Left lobe of liver (tissue), 2 donors: ENCODE data around the gene PCSK2. TPM values are rescaled to one million over a fixed set of nuclear protein-coding genes. Genes with fewer than 3 reads are reported as not detected.

Source experiments
- ATAC-seq: fragments of 200-7000 bp; cut with Tn5 transposase; one replicate; pipeline ENCODE4 v1.9.1; 2020; ENCODE audit warnings: mild to moderate bottlenecking, moderate library complexity
- DNase-seq: peaks from one replicate; pipeline ENCODE4 v3.0.0-alpha.2; 2020; ENCODE audit warnings: low spot score
- total RNA-seq: library from RNA; stranded (reverse); gene quantifications from one replicate; pipeline ENCODE4 v1.2.1, GENCODE V29; 2021
- donor health status: DM: no; HTN: no; CAD: no; lungs with moderate emphysema.
- donor health status: DM: no; HTN: yes; CAD: no.

The PCSK2 gene
- total RNA-seq, 1 donor from 2014 or later = 0.05 TPM

GRCh38 chr20:17470521-17470920 is 243.7 kb downstream of the PCSK2 start:
- DNase-seq (no peak), ATAC-seq (no peak)

- ATAC-seq (no peak), DNase-seq (no peak)
Observed at GRCh38 chr20:17470973-17471372, 244.1 kb downstream of the PCSK2 start.

GRCh38 chr20:17471606-17472187 is 244.9 kb downstream of the PCSK2 start:
- ATAC-seq = no peak
- DNase-seq = no peak

GRCh38 chr20:17473659-17474058 is 246.8 kb downstream of the PCSK2 start:
- ATAC-seq (no peak), DNase-seq (no peak)

GRCh38 chr20:17479063-17479657 is 252.3 kb downstream of the PCSK2 start:
- DNase-seq (no peak), ATAC-seq (no peak)

GRCh38 chr20:17480696-17481095 is 253.9 kb downstream of the PCSK2 start:
- ATAC-seq (no peak), DNase-seq (no peak)

GRCh38 chr20:17481661-17482060 is 254.8 kb downstream of the PCSK2 start:
- no peak for DNase-seq
- no peak for ATAC-seq

- ATAC-seq = no peak
- no peak for DNase-seq
Observed at GRCh38 chr20:17482536-17482935, 255.7 kb downstream of the PCSK2 start.

GRCh38 chr20:17485017-17485416 is 258.2 kb downstream of the PCSK2 start:
- ATAC-seq = no peak
- DNase-seq = no peak

GRCh38 chr20:17488916-17489600 is 262.2 kb downstream of the PCSK2 start:
- no peak for DNase-seq
- no peak for ATAC-seq

GRCh38 chr20:17490501-17490900 is 263.7 kb downstream of the PCSK2 start:
- DNase-seq (no peak), ATAC-seq (no peak)

GRCh38 chr20:17491041-17491440 is 264.2 kb downstream of the PCSK2 start:
- ATAC-seq (no peak), DNase-seq (no peak)

GRCh38 chr20:17491488-17491887 is 264.6 kb downstream of the PCSK2 start:
- DNase-seq (no peak), ATAC-seq (no peak)

GRCh38 chr20:17493173-17493572 is 266.3 kb downstream of the PCSK2 start:
- ATAC-seq (no peak), DNase-seq (no peak)

- ATAC-seq (no peak), DNase-seq (no peak)
Observed at GRCh38 chr20:17494201-17494600, 267.4 kb downstream of the PCSK2 start.

GRCh38 chr20:17495826-17496225 is 269.0 kb downstream of the PCSK2 start:
- no peak for DNase-seq
- no peak for ATAC-seq

- ATAC-seq (no peak), DNase-seq (no peak)
Observed at GRCh38 chr20:17497821-17498580, 271.2 kb downstream of the PCSK2 start.

GRCh38 chr20:17498641-17499040 is 271.8 kb downstream of the PCSK2 start:
- DNase-seq = no peak

GRCh38 chr20:17499041-17499440 is 272.2 kb downstream of the PCSK2 start:
- no peak for DNase-seq
- no peak for ATAC-seq

More at GRCh38 chr20:17498641-17499040, 271.8 kb downstream of the PCSK2 start:
- ATAC-seq = no peak

GRCh38 chr20:17500271-17500670 is 273.4 kb downstream of the PCSK2 start:
- no peak for ATAC-seq
- DNase-seq = no peak

- ATAC-seq = no peak
Observed at GRCh38 chr20:17500826-17501225, 274.0 kb downstream of the PCSK2 start.

GRCh38 chr20:17501701-17502100 is 274.9 kb downstream of the PCSK2 start:
- DNase-seq (no peak), ATAC-seq (no peak)

More at GRCh38 chr20:17500826-17501225, 274.0 kb downstream of the PCSK2 start:
- DNase-seq = no peak
